Endothelial cell of umbilical vein (primary cell): ENCODE measurements around the gene LRRC39. TPM values are rescaled to one million over a fixed set of nuclear protein-coding genes. Genes with fewer than 3 reads are reported as not detected.

ENCODE experiments used
- BruUV-seq: library from RNA; stranded (reverse); fragments of 400-500 nt; replicated peaks from 2 replicates; lab custom pipeline; 2021; lab: Mats Ljungman, UMichigan
- CTCF ChIA-PET: fragments of 300-600, 350-600 bp; sonication (Branson Sonifier 250); formaldehyde crosslinking; loops from one replicate; lab custom pipeline; 2021; ENCODE audit warnings: antibody characterized with exemption, inconsistent platforms; lab: Charles Lee
- POLR2A ChIA-PET: fragments of 300-600, 350-600 bp; sonication (Branson Sonifier 250); formaldehyde crosslinking; loops from one replicate; lab custom pipeline; 2021; ENCODE audit warnings: antibody characterized with exemption, inconsistent platforms; lab: Charles Lee
- DNase-seq: peaks from one replicate; pipeline ENCODE4 v3.0.0-alpha.2; 2011; ENCODE audit warnings: low read depth, low spot score
- FAIRE-seq: peaks from 2 replicates; lab custom pipeline; 2011; peaks lifted over from hg19 to GRCh38; lab: Jason Lieb, UNC
- H2AFZ ChIP-seq: 2 replicates; pipeline ENCODE4 v1.6.0; 2012; ENCODE audit warnings: low read depth, low read length, control low read depth, inconsistent platforms
- H3K27ac ChIP-seq: 2 replicates; pipeline ENCODE4 v1.5.1; 2011; ENCODE audit warnings: low read depth, mild to moderate bottlenecking, control low read depth, low read length, moderate library complexity; ENCODE audit not compliant: insufficient read depth
- H3K27me3 ChIP-seq, 2 experiments: 2 replicates each; pipeline versions ENCODE4 v1.6.0 to v1.6.1; 2011; ENCODE audit warnings: low read length in 2 of 2, mixed read lengths in 1 of 2; ENCODE audit not compliant: control insufficient read depth in 2 of 2, insufficient read depth in 2 of 2
- H3K36me3 ChIP-seq, 2 experiments: 2 replicates in 1 of 2; 3 replicates in 1 of 2; pipeline ENCODE4 v1.5.1; 2011; ENCODE audit warnings: low read length in 2 of 2, mild to moderate bottlenecking in 1 of 2, moderate library complexity in 1 of 2; ENCODE audit not compliant: control insufficient read depth in 2 of 2, insufficient read depth in 2 of 2; ENCODE audit errors: extremely low read depth in 1 of 2
- H3K4me1 ChIP-seq: 3 replicates; pipeline ENCODE4 v1.5.1; 2011; ENCODE audit warnings: mild to moderate bottlenecking, low read length; ENCODE audit not compliant: control insufficient read depth, insufficient read depth; ENCODE audit errors: extremely low read depth
- H3K4me2 ChIP-seq: 2 replicates; pipeline ENCODE4 v1.6.1; 2011; ENCODE audit warnings: low read length, control low read depth, mixed read lengths; ENCODE audit not compliant: insufficient read depth
- H3K4me3 ChIP-seq, 3 experiments: fragments of 200-600 bp in 1 of 3; sonication (generic), shearing (Covaris generic) in 1 of 3; replicated peaks in 1 of 3; 2 replicates each; pipeline ENCODE4 v1.5.1; 2011 to 2016; ENCODE audit warnings: control low read depth in 3 of 3, low read length in 3 of 3, mild to moderate bottlenecking in 2 of 3, inconsistent platforms in 1 of 3, low read depth in 1 of 3, moderate library complexity in 1 of 3; ENCODE audit not compliant: insufficient read depth in 1 of 3
- H3K79me2 ChIP-seq: 2 replicates; pipeline ENCODE4 v1.6.0; 2012; ENCODE audit warnings: low read length, inconsistent platforms; ENCODE audit not compliant: control insufficient read depth, insufficient read depth
- H3K9ac ChIP-seq: replicated peaks from 2 replicates; pipeline ENCODE3; 2011; ENCODE audit warnings: low read length, control low read depth; ENCODE audit not compliant: insufficient read depth; ENCODE audit errors: extremely low read depth
- H3K9me1 ChIP-seq: replicated peaks from 3 replicates; pipeline ENCODE4 v1.6.0; 2011; ENCODE audit warnings: mild to moderate bottlenecking, low read length; ENCODE audit not compliant: control insufficient read depth, insufficient read depth; ENCODE audit errors: extremely low read depth
- H3K9me3 ChIP-seq: replicated peaks from 2 replicates; pipeline ENCODE4 v1.5.1; 2012; ENCODE audit warnings: low read length, inconsistent platforms; ENCODE audit not compliant: control insufficient read depth, insufficient read depth
- H4K20me1 ChIP-seq: replicated peaks from 2 replicates; pipeline ENCODE3; 2011; ENCODE audit warnings: mild to moderate bottlenecking, low read length; ENCODE audit not compliant: control insufficient read depth, insufficient read depth; ENCODE audit errors: extremely low read depth
- EZH2 ChIP-seq: IDR thresholded peaks from 2 replicates; pipeline ENCODE4 v1.6.1; 2012; ENCODE audit warnings: borderline replicate concordance, low read depth, mild to moderate bottlenecking, moderate library complexity, low read length, inconsistent platforms; ENCODE audit not compliant: severe bottlenecking
- FOS ChIP-seq: IDR thresholded peaks from 2 replicates; pipeline ENCODE4 v1.6.1; 2011; ENCODE audit warnings: mild to moderate bottlenecking, low read length, moderate library complexity, borderline replicate concordance; ENCODE audit not compliant: insufficient read depth
- GATA2 ChIP-seq: IDR thresholded peaks from 2 replicates; pipeline ENCODE4 v1.7.0; 2011; ENCODE audit warnings: low read depth, mild to moderate bottlenecking, moderate library complexity, mixed read lengths, low read length; ENCODE audit not compliant: insufficient read length, insufficient read depth
- JUN ChIP-seq: IDR thresholded peaks from 2 replicates; pipeline ENCODE4 v1.6.1; 2011; ENCODE audit warnings: borderline replicate concordance, low read depth; ENCODE audit not compliant: insufficient read length, insufficient read depth
- MYC ChIP-seq: IDR thresholded peaks from one replicate; pipeline ENCODE4 v1.6.1; 2011; ENCODE audit warnings: mild to moderate bottlenecking, low read depth, low read length
- POLR2A ChIP-seq: IDR thresholded peaks from 2 replicates; pipeline ENCODE4 v1.6.1; 2012; ENCODE audit warnings: low read depth, mild to moderate bottlenecking, control low read depth, low read length
- POLR2AphosphoS5 ChIP-seq: IDR thresholded peaks from 2 replicates; pipeline ENCODE4 v1.6.1; 2012; ENCODE audit warnings: low read depth, mild to moderate bottlenecking, control low read depth, low read length, moderate library complexity; ENCODE audit not compliant: insufficient read depth
- dilution Hi-C: fragments of 300-500 bp; cut with MboI; formaldehyde crosslinking; loops from one replicate; pipeline ENCODE4 v1.15.0; 2019; ENCODE audit warnings: low sequenced_read_pairs; ENCODE audit not compliant: extremely low pct_ligation_motif_present
- intact Hi-C: fragments of 100-400 bp; cut with micrococcal nuclease; formaldehyde crosslinking; loops from one replicate; pipeline ENCODE4 v1.10.0; 2022
- polyA plus RNA-seq, 4 experiments: library from polyadenylated mRNA; depleted of rRNA in 3 of 4; stranded (reverse) in 3 of 4; unstranded in 1 of 4; fragments of >200 nt; gene quantifications; 2 replicates each; pipeline versions ENCODE4 v1.2.1 to v1.2.3, GENCODE V29; 2011 to 2012; ENCODE audit warnings: missing spikeins in 1 of 4
- total RNA-seq: library from RNA; stranded (reverse); gene quantifications from 2 replicates; pipeline ENCODE4 v1.2.3, GENCODE V29; 2021
- TF ChIP-seq, protein P1 (sequence below), 2 donors: IDR thresholded peaks; 1 replicate in 1 of 2; 2 replicates in 1 of 2; pipeline ENCODE4 v1.5.1; 2011; ENCODE audit warnings: low read length in 2 of 2, mild to moderate bottlenecking in 2 of 2, moderate library complexity in 2 of 2, control low read depth in 1 of 2, inconsistent platforms in 1 of 2, low read depth in 1 of 2; ENCODE audit not compliant: insufficient read depth in 1 of 2; ENCODE audit errors: extremely low read depth in 1 of 2
- TF ChIP-seq, protein P2 (sequence below): IDR thresholded peaks from 2 replicates; pipeline ENCODE4 v1.6.1; 2011; ENCODE audit not compliant: insufficient read depth, insufficient read length

The LRRC39 gene
- total and polyA plus RNA-seq, 2 donors (not counting 3 experiments of a cell fraction or from before 2014, with no cell fraction given) = 0.40 to 0.65 TPM

DNA sequence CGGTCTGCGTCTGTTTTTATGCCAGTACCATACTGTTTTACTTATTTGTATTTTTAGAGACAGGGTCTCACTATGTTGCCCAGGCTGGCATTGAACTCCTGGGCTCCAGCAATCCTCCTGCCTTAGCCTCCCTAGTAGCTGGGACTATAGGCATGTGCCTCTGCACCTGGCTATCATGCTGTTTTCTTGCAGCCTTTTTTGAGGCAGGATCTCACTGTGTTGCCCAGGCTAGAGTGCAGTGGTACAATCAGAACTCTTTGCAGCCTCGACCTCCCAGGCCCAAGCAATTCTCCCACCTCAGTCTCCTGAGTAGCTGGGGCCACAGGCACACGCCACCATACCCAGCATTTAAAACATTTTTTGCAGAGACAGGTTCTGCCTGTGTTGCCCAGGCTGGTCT, 5.3 kb upstream of the LRRC39 start:
- BruUV-seq = no TSS peak
- no peaks in the 10 kb centered on the region for H4K20me1 ChIP-seq

More for the DNA sequence above, 5.3 kb upstream of the LRRC39 start:
- Histone ChIP-seq H3K9me1 (no peaks in the 10 kb centered on the region), H3K27me3 (no peaks in the 10 kb centered on the region), H3K27ac (no peak overlapping the region), H3K36me3 (no peaks in the 10 kb centered on the region), H3K79me2 (no peaks in the 10 kb centered on the region), H3K4me1 (no peaks in the 10 kb centered on the region), H3K4me3 (no peak overlapping the region), H3K4me2 (no peak overlapping the region), H2AFZ (no peak overlapping the region), H3K9me3 (no peaks in the 10 kb centered on the region), H3K9ac (no peak overlapping the region)
- no peak for FAIRE-seq
- intact Hi-C loops = no loop called here
- ChIA-PET POLR2A (interaction anchor here (0.7 kb wide), 1 partner anchor 89 kb away, joined by 6 read pairs; no protein-coding TSS in a partner anchor), CTCF (interaction anchor here (1.0 to 1.4 kb wide), 2 partner anchors 13 to 39 kb away, joined by 3 to 4 read pairs; no protein-coding TSS in a partner anchor)
- dilution Hi-C loops = no loop called here
- DNase-seq = no peak
- TF ChIP-seq POLR2A (no peak), JUN (no peak), GATA2 (no peak), FOS (no peak), POLR2AphosphoS5 (no peak), EZH2 (no peak), MYC (no peak)
- TF ChIP-seq, protein P1, sequence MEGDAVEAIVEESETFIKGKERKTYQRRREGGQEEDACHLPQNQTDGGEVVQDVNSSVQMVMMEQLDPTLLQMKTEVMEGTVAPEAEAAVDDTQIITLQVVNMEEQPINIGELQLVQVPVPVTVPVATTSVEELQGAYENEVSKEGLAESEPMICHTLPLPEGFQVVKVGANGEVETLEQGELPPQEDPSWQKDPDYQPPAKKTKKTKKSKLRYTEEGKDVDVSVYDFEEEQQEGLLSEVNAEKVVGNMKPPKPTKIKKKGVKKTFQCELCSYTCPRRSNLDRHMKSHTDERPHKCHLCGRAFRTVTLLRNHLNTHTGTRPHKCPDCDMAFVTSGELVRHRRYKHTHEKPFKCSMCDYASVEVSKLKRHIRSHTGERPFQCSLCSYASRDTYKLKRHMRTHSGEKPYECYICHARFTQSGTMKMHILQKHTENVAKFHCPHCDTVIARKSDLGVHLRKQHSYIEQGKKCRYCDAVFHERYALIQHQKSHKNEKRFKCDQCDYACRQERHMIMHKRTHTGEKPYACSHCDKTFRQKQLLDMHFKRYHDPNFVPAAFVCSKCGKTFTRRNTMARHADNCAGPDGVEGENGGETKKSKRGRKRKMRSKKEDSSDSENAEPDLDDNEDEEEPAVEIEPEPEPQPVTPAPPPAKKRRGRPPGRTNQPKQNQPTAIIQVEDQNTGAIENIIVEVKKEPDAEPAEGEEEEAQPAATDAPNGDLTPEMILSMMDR (IDR thresholded peaks at IDR 0.05; ENCODE audit: extremely low read depth in 1 of 2, insufficient read depth in 1 of 2, low read depth in 1 of 2, low read length in 2 of 2) = no peak
- TF ChIP-seq, protein P2, sequence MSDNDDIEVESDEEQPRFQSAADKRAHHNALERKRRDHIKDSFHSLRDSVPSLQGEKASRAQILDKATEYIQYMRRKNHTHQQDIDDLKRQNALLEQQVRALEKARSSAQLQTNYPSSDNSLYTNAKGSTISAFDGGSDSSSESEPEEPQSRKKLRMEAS = no peak
